Neural crest cell (in vitro differentiated cells): ENCODE data around the gene B4GALT2. TPM values are rescaled to one million over a fixed set of nuclear protein-coding genes. Genes with fewer than 3 reads are reported as not detected.
A peak's percentile ranks its signal among the peaks of the same experiment; 100 is the strongest.

Source experiments
- DNase-seq: peaks from one replicate; pipeline ENCODE4 v3.0.0; 2021; ENCODE audit warnings: low read depth, mixed read lengths, low spot score
- H3K27ac Mint-ChIP-seq: one replicate; pipeline ENCODE4 v1.8.0; 2021; ENCODE audit warnings: mild to moderate bottlenecking, mixed read lengths; ENCODE audit not compliant: unreplicated experiment
- H3K27me3 Mint-ChIP-seq: 2 replicates; pipeline ENCODE4 v1.8.0; 2021; ENCODE audit warnings: low read depth, mild to moderate bottlenecking, mixed read lengths
- H3K36me3 Mint-ChIP-seq: 2 replicates; pipeline ENCODE4 v1.8.0; 2021; ENCODE audit warnings: low read depth, mild to moderate bottlenecking, mixed read lengths
- H3K4me1 Mint-ChIP-seq: 2 replicates; pipeline ENCODE4 v1.8.0; 2021; ENCODE audit warnings: mixed read lengths
- H3K4me3 Mint-ChIP-seq: one replicate; pipeline ENCODE4 v1.8.0; 2021; ENCODE audit warnings: mild to moderate bottlenecking, mixed read lengths
- H3K9me3 Mint-ChIP-seq: 2 replicates; pipeline ENCODE4 v1.8.0; 2021; ENCODE audit warnings: mixed read lengths
- total RNA-seq: library from RNA; stranded (reverse); gene quantifications from 2 replicates; pipeline ENCODE4 v1.2.1, GENCODE V29; 2021
- TF ChIP-seq, protein P1 (sequence below): fragments of 200-600 bp; sonication (generic); conservative IDR thresholded peaks from 2 replicates; pipeline ENCODE4 v1.5.0; 2021; ENCODE audit warnings: antibody characterized with exemption, mild to moderate bottlenecking

B4GALT2 gene
- total RNA-seq, 1 donor from 2014 or later = 88.7 TPM

DNA sequence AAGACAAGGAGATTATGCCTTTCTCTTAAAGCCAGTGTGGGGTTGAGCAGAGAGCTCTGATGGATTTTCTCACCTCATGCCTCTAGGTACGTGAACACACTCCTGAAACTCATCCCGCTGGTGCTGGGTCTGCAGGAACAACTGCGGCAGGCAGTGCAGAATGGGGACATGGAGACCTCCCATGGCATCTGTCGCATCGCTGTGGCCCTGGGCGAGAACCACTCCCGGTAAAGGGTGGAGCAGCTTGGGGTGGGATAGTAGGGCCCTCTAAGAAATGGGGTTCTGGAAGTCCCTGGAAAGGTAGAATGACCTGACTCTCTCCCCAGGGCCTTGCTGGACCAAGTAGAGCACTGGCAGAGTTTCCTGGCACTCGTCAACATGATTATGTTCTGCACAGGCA, 22.8 kb upstream of the B4GALT2 start:
- H3K4me1 Mint-ChIP-seq = peaks cover under 1% of the 10 kb centered on the region
- peaks cover 5% of the 10 kb centered on the region for H3K36me3 Mint-ChIP-seq
- no peak overlapping the region for H3K27ac Mint-ChIP-seq
- H3K27me3 Mint-ChIP-seq = no peaks in the 10 kb centered on the region
- no peaks in the 10 kb centered on the region for H3K9me3 Mint-ChIP-seq
- TF ChIP-seq, protein P1, sequence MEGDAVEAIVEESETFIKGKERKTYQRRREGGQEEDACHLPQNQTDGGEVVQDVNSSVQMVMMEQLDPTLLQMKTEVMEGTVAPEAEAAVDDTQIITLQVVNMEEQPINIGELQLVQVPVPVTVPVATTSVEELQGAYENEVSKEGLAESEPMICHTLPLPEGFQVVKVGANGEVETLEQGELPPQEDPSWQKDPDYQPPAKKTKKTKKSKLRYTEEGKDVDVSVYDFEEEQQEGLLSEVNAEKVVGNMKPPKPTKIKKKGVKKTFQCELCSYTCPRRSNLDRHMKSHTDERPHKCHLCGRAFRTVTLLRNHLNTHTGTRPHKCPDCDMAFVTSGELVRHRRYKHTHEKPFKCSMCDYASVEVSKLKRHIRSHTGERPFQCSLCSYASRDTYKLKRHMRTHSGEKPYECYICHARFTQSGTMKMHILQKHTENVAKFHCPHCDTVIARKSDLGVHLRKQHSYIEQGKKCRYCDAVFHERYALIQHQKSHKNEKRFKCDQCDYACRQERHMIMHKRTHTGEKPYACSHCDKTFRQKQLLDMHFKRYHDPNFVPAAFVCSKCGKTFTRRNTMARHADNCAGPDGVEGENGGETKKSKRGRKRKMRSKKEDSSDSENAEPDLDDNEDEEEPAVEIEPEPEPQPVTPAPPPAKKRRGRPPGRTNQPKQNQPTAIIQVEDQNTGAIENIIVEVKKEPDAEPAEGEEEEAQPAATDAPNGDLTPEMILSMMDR = no peak
- DNase-seq = no peak
- H3K4me3 Mint-ChIP-seq = no peak overlapping the region

DNA sequence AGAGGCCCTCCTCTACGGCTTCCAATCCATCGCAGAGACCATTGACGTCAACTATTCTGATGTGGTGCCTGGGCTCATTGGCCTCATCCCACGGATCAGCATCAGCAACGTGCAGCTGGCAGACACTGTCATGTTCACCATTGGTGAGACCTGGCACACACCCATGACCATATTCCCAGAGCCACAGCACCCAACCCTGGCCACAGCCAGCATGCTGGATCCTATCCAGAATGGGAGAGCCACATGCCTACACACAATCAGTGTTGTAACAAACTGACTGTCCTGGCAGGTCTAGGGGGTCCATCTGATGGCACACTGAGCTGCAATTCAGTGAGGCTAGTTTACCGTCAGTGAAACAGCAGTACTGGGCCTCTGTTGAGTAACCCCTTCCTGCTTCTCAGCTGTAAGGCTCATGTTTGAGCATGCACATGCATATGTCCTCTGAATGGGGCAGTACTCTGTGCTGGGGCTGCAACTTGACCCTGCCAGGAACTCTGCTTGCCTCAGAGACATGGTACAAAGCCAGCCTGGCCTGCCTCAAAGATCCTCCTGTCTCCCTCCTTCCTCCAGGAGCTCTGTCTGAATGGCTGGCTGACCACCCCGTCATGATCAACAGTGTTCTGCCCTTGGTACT, 21.5 kb upstream of the B4GALT2 start:
- no peak for DNase-seq
- no peaks in the 10 kb centered on the region for H3K27me3 Mint-ChIP-seq
- H3K27ac Mint-ChIP-seq = peak overlapping the region; percentile 52
- peaks cover 5% of the 10 kb centered on the region for H3K36me3 Mint-ChIP-seq
- H3K4me1 Mint-ChIP-seq = no peaks in the 10 kb centered on the region
- TF ChIP-seq, protein P1 = no peak
- no peaks in the 10 kb centered on the region for H3K9me3 Mint-ChIP-seq
- H3K4me3 Mint-ChIP-seq = no peak overlapping the region

DNA sequence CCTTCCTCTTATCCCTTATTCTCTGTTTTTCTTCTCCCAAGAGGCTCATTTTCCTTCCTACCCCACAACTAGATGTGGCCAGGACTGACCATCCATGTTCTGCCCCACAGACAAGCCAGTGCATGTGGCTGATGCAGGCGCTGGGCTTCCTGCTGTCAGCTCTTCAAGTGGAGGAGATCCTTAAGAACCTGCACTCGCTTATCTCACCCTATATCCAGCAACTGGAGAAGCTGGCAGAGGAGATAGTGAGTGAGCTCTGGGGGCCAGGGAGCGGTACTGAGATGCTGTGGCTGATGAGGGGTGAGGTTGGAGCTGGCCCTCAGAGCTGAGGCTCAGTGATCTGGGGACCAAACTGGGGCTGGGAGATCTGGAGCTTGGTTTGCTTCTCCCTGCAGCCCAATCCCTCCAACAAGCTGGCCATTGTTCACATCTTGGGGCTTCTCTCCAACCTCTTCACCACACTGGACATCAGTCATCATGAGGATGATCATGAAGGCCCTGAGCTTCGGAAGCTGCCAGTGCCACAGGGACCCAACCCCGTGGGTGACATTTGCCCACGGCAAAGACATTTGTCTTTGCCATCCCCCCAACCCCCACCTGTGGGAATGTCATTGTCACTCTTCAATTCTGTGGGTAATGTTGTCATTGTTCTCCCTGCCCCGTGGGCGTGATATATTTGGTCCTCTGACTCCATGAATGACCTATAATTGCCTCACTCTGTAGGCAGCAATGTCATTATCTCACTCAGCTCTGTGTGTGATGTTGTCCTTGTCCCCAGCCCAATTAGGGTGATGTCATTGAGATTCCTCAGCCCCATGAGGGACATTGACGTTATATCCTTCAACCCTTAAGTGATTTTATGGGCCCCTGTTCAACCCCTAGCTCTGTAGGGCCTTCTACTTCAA, 20.4 kb upstream of the B4GALT2 start:
- H3K27me3 Mint-ChIP-seq = no peaks in the 10 kb centered on the region
- peak overlapping the region; percentile 81 for H3K27ac Mint-ChIP-seq
- H3K4me3 Mint-ChIP-seq = no peak overlapping the region
- TF ChIP-seq, protein P1 = no peak
- no peak for DNase-seq
- no peaks in the 10 kb centered on the region for H3K4me1 Mint-ChIP-seq
- peaks cover 5% of the 10 kb centered on the region for H3K36me3 Mint-ChIP-seq
- no peaks in the 10 kb centered on the region for H3K9me3 Mint-ChIP-seq

DNA sequence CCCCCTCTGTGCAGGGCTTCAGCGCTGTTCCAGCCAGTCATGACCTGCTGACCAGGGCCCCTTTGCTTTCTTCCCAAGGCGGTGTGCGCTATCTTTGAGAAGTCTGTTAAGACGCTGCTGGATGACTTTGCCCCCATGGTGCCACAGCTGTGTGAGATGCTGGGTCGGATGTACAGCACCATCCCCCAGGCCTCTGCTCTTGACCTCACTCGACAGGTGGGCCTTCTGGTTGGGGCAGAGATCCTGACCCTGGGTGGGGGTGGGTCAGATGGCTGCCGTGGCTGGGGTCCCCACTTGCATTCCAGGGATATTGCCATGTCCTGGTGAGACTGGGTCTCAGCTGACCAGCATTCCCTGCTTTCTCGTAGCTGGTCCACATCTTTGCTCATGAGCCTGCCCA, 18.2 kb upstream of the B4GALT2 start:
- TF ChIP-seq, protein P1 = no peak
- no peaks in the 10 kb centered on the region for H3K4me1 Mint-ChIP-seq
- H3K36me3 Mint-ChIP-seq = peaks cover 5% of the 10 kb centered on the region
- H3K9me3 Mint-ChIP-seq = no peaks in the 10 kb centered on the region
- no peak for DNase-seq
- no peaks in the 10 kb centered on the region for H3K27me3 Mint-ChIP-seq
- H3K4me3 Mint-ChIP-seq = no peak overlapping the region
- H3K27ac Mint-ChIP-seq = no peak overlapping the region

DNA sequence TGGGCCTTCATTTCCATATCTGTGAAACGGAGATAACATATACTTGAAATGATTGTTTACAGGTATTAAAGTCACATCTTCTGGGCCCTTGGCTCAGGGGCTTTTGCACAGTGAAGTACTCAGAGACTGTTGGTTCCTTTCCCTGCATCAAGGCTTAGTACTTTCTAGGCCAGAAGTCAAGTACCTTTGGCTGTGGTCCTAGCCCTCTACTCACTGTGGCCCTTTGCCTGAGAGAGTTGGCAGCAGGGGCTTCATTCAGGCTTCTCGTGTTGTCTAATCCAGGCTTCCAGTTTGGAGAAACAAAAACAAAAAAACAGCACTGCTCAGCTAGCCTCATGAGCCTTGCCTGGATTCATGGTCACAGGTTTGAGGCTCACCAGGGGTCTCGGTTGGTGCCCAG, 17.3 kb upstream of the B4GALT2 start:
- Mint-ChIP-seq H3K27me3 (no peaks in the 10 kb centered on the region), H3K27ac (no peak overlapping the region), H3K9me3 (no peaks in the 10 kb centered on the region), H3K4me3 (no peak overlapping the region), H3K36me3 (peaks cover 5% of the 10 kb centered on the region), H3K4me1 (no peaks in the 10 kb centered on the region)
- TF ChIP-seq, protein P1 = no peak
- DNase-seq = no peak
